SKM-1 treated with dmso at 0.1 percent for 144 hours (cell line): ENCODE results near the gene R3HCC1L.
"Not testable (repeated sequence)": the region's sequence is repeated elsewhere in the genome, so short reads cannot be mapped to it uniquely, and the experiment has no call there.

Experiments
- DNase-seq: peaks from one replicate; lab custom pipeline; 2025; ENCODE audit not compliant: unreplicated experiment; lab: John Stamatoyannopoulos, UW

The R3HCC1L gene

GRCh38 chr10:98170249-98171117, 36.0 kb downstream of the R3HCC1L start:
- peak; percentile 37 for DNase-seq

- DNase-seq: no peak
These were observed 37.6 kb downstream of the R3HCC1L start for GRCh38 chr10:98172073-98172472.

- no peak for DNase-seq
These were observed 38.0 kb downstream of the R3HCC1L start for GRCh38 chr10:98172495-98172894.

- DNase-seq: no peak
These were observed 38.8 kb downstream of the R3HCC1L start for GRCh38 chr10:98173260-98173659.

- not testable (repeated sequence) for DNase-seq
These were observed 48.0 kb downstream of the R3HCC1L start for GRCh38 chr10:98182351-98182915.

GRCh38 chr10:98186681-98187080, 52.2 kb downstream of the R3HCC1L start:
- no peak for DNase-seq

- DNase-seq: not testable (repeated sequence)
These were observed 56.3 kb downstream of the R3HCC1L start for GRCh38 chr10:98190773-98191172.

- DNase-seq: no peak
These were observed 58.6 kb downstream of the R3HCC1L start for GRCh38 chr10:98193037-98193436.

GRCh38 chr10:98194633-98195032, 60.2 kb downstream of the R3HCC1L start:
- no peak for DNase-seq

- no peak for DNase-seq
These were observed 60.7 kb downstream of the R3HCC1L start for GRCh38 chr10:98195120-98195519.

GRCh38 chr10:98196985-98197384, 62.5 kb downstream of the R3HCC1L start:
- no peak for DNase-seq

GRCh38 chr10:98201760-98202159, 67.3 kb downstream of the R3HCC1L start:
- DNase-seq: no peak

- DNase-seq: no peak
These were observed 67.9 kb downstream of the R3HCC1L start for GRCh38 chr10:98202378-98202777.

- no peak for DNase-seq
These were observed 70.9 kb downstream of the R3HCC1L start for GRCh38 chr10:98205351-98205750.

- DNase-seq: no peak
These were observed 74.5 kb downstream of the R3HCC1L start for GRCh38 chr10:98208925-98209324.

GRCh38 chr10:98209441-98209840, 75.0 kb downstream of the R3HCC1L start:
- DNase-seq: no peak

GRCh38 chr10:98212196-98212595, 77.7 kb downstream of the R3HCC1L start:
- no peak for DNase-seq

GRCh38 chr10:98213740-98214139, 79.3 kb downstream of the R3HCC1L start:
- no peak for DNase-seq

- no peak for DNase-seq
These were observed 80.9 kb downstream of the R3HCC1L start for GRCh38 chr10:98215373-98215772.

- DNase-seq: no peak
These were observed 83.3 kb downstream of the R3HCC1L start for GRCh38 chr10:98217801-98218200.

GRCh38 chr10:98223874-98224273, 89.4 kb downstream of the R3HCC1L start:
- DNase-seq: no peak

- DNase-seq: no peak
These were observed 90.1 kb downstream of the R3HCC1L start for GRCh38 chr10:98224509-98224908.

GRCh38 chr10:98224996-98225395, 90.5 kb downstream of the R3HCC1L start:
- no peak for DNase-seq
